Stimulated activated CD4-positive, alpha-beta T cell treated with anti-CD3 and anti-CD28 coated beads, Interleukin-4, amount 100 ng/mL, for 1 hour (primary cell): ENCODE results near the gene TECPR1.

Source experiments
- DNase-seq: peaks from one replicate; pipeline ENCODE4 v3.0.0-alpha.2; 2020

TECPR1 gene

GRCh38 chr7:98283127-98283886, 31.3 kb upstream of the TECPR1 start:
- no peak for DNase-seq

- DNase-seq, result no peak
Observed at GRCh38 chr7:98282703-98283102, 30.7 kb upstream of the TECPR1 start.

GRCh38 chr7:98281757-98282606, 29.9 kb upstream of the TECPR1 start:
- DNase-seq, result no peak

GRCh38 chr7:98280791-98281756, 29.0 kb upstream of the TECPR1 start, which contains the start of gene BRI3:
Gene BRI3 (plus strand): TSS chr7:98281686. CDS start chr7:98281796, 110 bp downstream.
- DNase-seq, result peak; percentile 94

GRCh38 chr7:98280296-98280695, 28.3 kb upstream of the TECPR1 start:
- DNase-seq, result no peak

- no peak for DNase-seq
Observed at GRCh38 chr7:98278936-98279335, 26.9 kb upstream of the TECPR1 start.

GRCh38 chr7:98278408-98278807, 26.4 kb upstream of the TECPR1 start:
- no peak for DNase-seq

- DNase-seq, result no peak
Observed at GRCh38 chr7:98276241-98276761, 24.3 kb upstream of the TECPR1 start.

- no peak for DNase-seq
Observed at GRCh38 chr7:98267303-98267702, 15.3 kb upstream of the TECPR1 start.

- DNase-seq, result no peak
Observed at GRCh38 chr7:98266840-98267239, 14.8 kb upstream of the TECPR1 start.

- DNase-seq, result no peak
Observed at GRCh38 chr7:98265841-98266271, 13.8 kb upstream of the TECPR1 start.

GRCh38 chr7:98257701-98258100, 5.7 kb upstream of the TECPR1 start:
- no peak for DNase-seq

GRCh38 chr7:98256431-98256830, 4.4 kb upstream of the TECPR1 start:
- no peak for DNase-seq

- DNase-seq, result no peak
Observed at GRCh38 chr7:98254951-98255610, 3.0 kb upstream of the TECPR1 start.

- DNase-seq, result no peak
Observed at GRCh38 chr7:98254516-98254915, 2.5 kb upstream of the TECPR1 start.

- no peak for DNase-seq
Observed at GRCh38 chr7:98252425-98253054, 508 bp upstream of the TECPR1 start.

GRCh38 chr7:98251231-98251600, 816 bp downstream of the TECPR1 start:
- DNase-seq, result no peak

GRCh38 chr7:98250789-98251188, 1.2 kb downstream of the TECPR1 start:
- DNase-seq, result peak; percentile 24

- DNase-seq, result no peak
Observed at GRCh38 chr7:98249106-98249505, 2.9 kb downstream of the TECPR1 start.

- DNase-seq, result no peak
Observed at GRCh38 chr7:98248156-98248555, 3.9 kb downstream of the TECPR1 start.

- no peak for DNase-seq
Observed at GRCh38 chr7:98244871-98245270, 7.2 kb downstream of the TECPR1 start.

GRCh38 chr7:98242934-98243333, 9.1 kb downstream of the TECPR1 start:
- no peak for DNase-seq
